Ishikawa (cell line): ENCODE data around the gene GCG.

ENCODE experiments used
- CREB1 ChIP-seq: IDR thresholded peaks from 2 replicates; pipeline ENCODE4 v1.6.1; 2012; ENCODE audit warnings: low read depth
- MAX ChIP-seq: IDR thresholded peaks from 2 replicates; pipeline ENCODE4 v1.6.1; 2012
- NFIC ChIP-seq: IDR thresholded peaks from 2 replicates; pipeline ENCODE4 v1.6.1; 2012
- TAF1 ChIP-seq: IDR thresholded peaks from 2 replicates; pipeline ENCODE4 v1.6.1; 2012; ENCODE audit warnings: low read depth, mild to moderate bottlenecking
- YY1 ChIP-seq: IDR thresholded peaks from 2 replicates; pipeline ENCODE4 v1.6.1; 2012; ENCODE audit warnings: low read depth

- no peak for TF ChIP-seq YY1
- no peak for TF ChIP-seq MAX
- no peak for TF ChIP-seq CREB1
- TF ChIP-seq TAF1, result no peak
- 0 out of 2 replicates have a peak, but pooled peaks have one; percentile 1 for TF ChIP-seq NFIC
Measured at GRCh38 chr2:162113776-162114168, 38.3 kb downstream of the GCG start.
